ENCODE measurements around the gene CNR1.

- TF ChIP-seq RAD21 (IDR thresholded peaks at IDR 0.05; ENCODE audit: low read depth) (no peak), FOXM1 (IDR thresholded peaks at IDR 0.05; ENCODE audit: borderline replicate concordance, low read depth) (no peak)
Measured at GRCh38 chr6:88105741-88106340, 60.3 kb downstream of the CNR1 start.
